ENCODE results near the gene PRR19.

DNA sequence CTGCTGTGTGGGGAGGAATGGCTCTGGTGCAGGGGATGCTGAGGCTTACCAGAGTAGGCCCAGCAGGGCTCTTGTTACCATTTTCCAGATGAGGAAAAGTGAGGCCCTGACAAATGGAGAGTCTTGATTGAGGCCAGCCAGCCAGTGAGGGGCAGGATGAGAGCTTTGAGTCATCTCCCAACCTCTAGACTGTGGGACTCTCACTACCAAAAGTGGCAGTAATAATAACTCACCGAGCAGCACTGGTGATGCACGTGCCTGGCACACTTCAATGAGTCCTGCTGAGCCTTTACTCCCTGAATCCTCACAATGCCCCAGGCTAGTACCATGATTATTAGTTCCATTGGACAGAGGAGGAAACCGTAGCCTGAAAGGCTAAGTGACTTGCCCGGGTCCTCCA is 25.1 kb upstream of the PRR19 start:
- TF ChIP-seq ZBTB33 (IDR thresholded peaks at IDR 0.05; ENCODE audit: extremely low read depth, insufficient replicate concordance, low read length), result no peak
- TF ChIP-seq, protein P1, sequence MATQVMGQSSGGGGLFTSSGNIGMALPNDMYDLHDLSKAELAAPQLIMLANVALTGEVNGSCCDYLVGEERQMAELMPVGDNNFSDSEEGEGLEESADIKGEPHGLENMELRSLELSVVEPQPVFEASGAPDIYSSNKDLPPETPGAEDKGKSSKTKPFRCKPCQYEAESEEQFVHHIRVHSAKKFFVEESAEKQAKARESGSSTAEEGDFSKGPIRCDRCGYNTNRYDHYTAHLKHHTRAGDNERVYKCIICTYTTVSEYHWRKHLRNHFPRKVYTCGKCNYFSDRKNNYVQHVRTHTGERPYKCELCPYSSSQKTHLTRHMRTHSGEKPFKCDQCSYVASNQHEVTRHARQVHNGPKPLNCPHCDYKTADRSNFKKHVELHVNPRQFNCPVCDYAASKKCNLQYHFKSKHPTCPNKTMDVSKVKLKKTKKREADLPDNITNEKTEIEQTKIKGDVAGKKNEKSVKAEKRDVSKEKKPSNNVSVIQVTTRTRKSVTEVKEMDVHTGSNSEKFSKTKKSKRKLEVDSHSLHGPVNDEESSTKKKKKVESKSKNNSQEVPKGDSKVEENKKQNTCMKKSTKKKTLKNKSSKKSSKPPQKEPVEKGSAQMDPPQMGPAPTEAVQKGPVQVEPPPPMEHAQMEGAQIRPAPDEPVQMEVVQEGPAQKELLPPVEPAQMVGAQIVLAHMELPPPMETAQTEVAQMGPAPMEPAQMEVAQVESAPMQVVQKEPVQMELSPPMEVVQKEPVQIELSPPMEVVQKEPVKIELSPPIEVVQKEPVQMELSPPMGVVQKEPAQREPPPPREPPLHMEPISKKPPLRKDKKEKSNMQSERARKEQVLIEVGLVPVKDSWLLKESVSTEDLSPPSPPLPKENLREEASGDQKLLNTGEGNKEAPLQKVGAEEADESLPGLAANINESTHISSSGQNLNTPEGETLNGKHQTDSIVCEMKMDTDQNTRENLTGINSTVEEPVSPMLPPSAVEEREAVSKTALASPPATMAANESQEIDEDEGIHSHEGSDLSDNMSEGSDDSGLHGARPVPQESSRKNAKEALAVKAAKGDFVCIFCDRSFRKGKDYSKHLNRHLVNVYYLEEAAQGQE (IDR thresholded peaks at IDR 0.05; ENCODE audit: low read depth), result no peak
- no peak for TF ChIP-seq CTCF (IDR thresholded peaks at IDR 0.05 in 2 of 3, conservative IDR thresholded peaks at IDR 0.05 in 1 of 3; ENCODE audit: borderline replicate concordance in 1 of 3, insufficient read depth in 1 of 3, low read depth in 2 of 3, low read length in 2 of 3)
- TF ChIP-seq EGR1 (IDR thresholded peaks at IDR 0.05; ENCODE audit: low read depth), result no peak
- TF ChIP-seq POLR2A (IDR thresholded peaks at IDR 0.05; ENCODE audit: borderline replicate concordance, extremely low read depth, insufficient read depth, insufficient read length), result no peak
- no peak for TF ChIP-seq ELF1 (IDR thresholded peaks at IDR 0.05; ENCODE audit: borderline replicate concordance, low read depth)
- TF ChIP-seq MAX (IDR thresholded peaks at IDR 0.05), result no peak
- TF ChIP-seq FOSL1 (IDR thresholded peaks at IDR 0.05; ENCODE audit: low read depth), result no peak
- no peak for TF ChIP-seq RAD21 (IDR thresholded peaks at IDR 0.05; ENCODE audit: low read depth)
- TF ChIP-seq POLR2AphosphoS5 (IDR thresholded peaks at IDR 0.05; ENCODE audit: low read depth, low read length), result no peak
- no peak for TF ChIP-seq SRF (IDR thresholded peaks at IDR 0.05; ENCODE audit: low read depth)

All from HCT116 (cell line).